ENCODE measurements around the gene PLAC1.

Gene PLAC1

DNA sequence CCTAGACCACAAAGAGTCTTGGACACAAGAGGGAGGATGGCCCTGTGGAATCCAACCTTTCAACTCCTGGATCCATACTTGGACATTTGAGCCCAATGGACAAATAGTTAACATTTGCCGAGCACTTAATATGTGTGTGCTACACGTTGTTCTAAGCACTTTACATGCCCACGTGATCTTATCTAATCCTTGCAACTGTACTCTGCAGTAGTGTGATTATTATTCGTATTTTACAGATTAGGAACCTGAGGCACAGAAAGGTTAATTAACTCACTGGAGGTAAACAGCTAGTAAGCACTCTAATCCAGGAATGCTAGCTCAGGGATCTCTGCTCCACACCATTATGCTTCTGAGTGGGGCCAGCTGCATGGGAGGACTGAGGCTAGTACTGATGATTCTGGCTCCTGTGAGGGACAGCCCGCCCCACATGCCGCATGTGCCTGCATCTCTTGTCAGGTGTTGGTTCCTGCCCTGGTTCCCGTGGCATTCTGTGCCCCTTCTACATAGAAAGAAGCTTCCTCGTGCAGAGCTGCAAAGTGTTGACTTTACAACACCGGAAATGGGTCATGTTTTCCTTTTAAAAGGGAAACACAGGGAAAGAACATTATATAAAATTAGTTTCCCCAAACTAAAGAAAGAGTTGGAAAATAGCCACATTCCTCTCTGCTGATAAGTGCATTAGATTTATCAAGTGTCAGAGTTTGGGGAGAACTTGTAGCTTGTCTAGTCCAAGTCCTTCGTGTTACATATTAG, 34.8 kb downstream of the PLAC1 start:
- H3K27ac ChIP-seq (ENCODE audit: insufficient read depth in 1 of 2, low read depth in 1 of 2, low read length in 2 of 2, poor library complexity in 1 of 2, severe bottlenecking in 2 of 2), result no peak overlapping the region
- 57% methylated on average over 7 of the region's 10 CpGs for WGBS (ENCODE audit: insufficient coverage)
- POLR2A ChIA-PET, result no interaction called here
- H3K27me3 ChIP-seq (replicated peaks in 2 of 5; ENCODE audit: control insufficient read depth in 4 of 5, insufficient read depth in 5 of 5, low read length in 4 of 5), result no peaks in the 10 kb centered on the region
- DNase-seq, result no peak
- H3K9me3 ChIP-seq (ENCODE audit: control extremely low read depth in 1 of 5, control insufficient read depth in 4 of 5, insufficient read depth in 2 of 5, low read depth in 1 of 5, low read length in 4 of 5), result no peaks in the 10 kb centered on the region
- CTCF ChIA-PET, result interaction anchor here (0.9 to 1.0 kb wide), 2 partner anchors 11 to 66 kb away, joined by 3 read pairs; no protein-coding TSS in a partner anchor
- H3K36me3 ChIP-seq (ENCODE audit: control insufficient read depth in 4 of 4, insufficient read depth in 4 of 4, low read length in 3 of 4), result no peaks in the 10 kb centered on the region
- peaks cover 5 to 37% (median 15%) of the 10 kb centered on the region in 4 experiments for H3K4me1 ChIP-seq (ENCODE audit: control extremely low read depth in 1 of 4, control insufficient read depth in 4 of 4, insufficient read depth in 4 of 4, low read length in 3 of 4)
- H3K4me3 ChIP-seq (ENCODE audit: control insufficient read depth in 1 of 7, extremely low read depth in 1 of 7, insufficient read depth in 4 of 7, low read depth in 2 of 7, low read length in 6 of 7), result no peak overlapping the region

- Histone ChIP-seq H3K27me3 (replicated peaks in 2 of 5; ENCODE audit: control insufficient read depth in 4 of 5, insufficient read depth in 5 of 5, low read length in 4 of 5) (no peaks in the 10 kb centered on the region), H3K4me3 (ENCODE audit: control insufficient read depth in 1 of 7, extremely low read depth in 1 of 7, insufficient read depth in 4 of 7, low read depth in 2 of 7, low read length in 6 of 7) (peak overlapping the region in 1 of 7 experiments; percentile 42), H3K4me1 (ENCODE audit: control extremely low read depth in 1 of 4, control insufficient read depth in 4 of 4, insufficient read depth in 4 of 4, low read length in 3 of 4) (peaks cover 5 to 37% (median 15%) of the 10 kb centered on the region in 4 experiments), H3K9me3 (ENCODE audit: control extremely low read depth in 1 of 5, control insufficient read depth in 4 of 5, insufficient read depth in 2 of 5, low read depth in 1 of 5, low read length in 4 of 5) (no peaks in the 10 kb centered on the region), H3K27ac (ENCODE audit: insufficient read depth in 1 of 2, low read depth in 1 of 2, low read length in 2 of 2, poor library complexity in 1 of 2, severe bottlenecking in 2 of 2) (no peak overlapping the region), H3K36me3 (ENCODE audit: control insufficient read depth in 4 of 4, insufficient read depth in 4 of 4, low read length in 3 of 4) (no peaks in the 10 kb centered on the region)
- 64% methylated on average over 2 of the region's 2 CpGs for WGBS (ENCODE audit: insufficient coverage)
- ChIA-PET CTCF (no interaction called here), POLR2A (no interaction called here)
- no peak for DNase-seq
Measured at GRCh38 chrX:134622813-134623185, 35.5 kb downstream of the PLAC1 start.

DNA sequence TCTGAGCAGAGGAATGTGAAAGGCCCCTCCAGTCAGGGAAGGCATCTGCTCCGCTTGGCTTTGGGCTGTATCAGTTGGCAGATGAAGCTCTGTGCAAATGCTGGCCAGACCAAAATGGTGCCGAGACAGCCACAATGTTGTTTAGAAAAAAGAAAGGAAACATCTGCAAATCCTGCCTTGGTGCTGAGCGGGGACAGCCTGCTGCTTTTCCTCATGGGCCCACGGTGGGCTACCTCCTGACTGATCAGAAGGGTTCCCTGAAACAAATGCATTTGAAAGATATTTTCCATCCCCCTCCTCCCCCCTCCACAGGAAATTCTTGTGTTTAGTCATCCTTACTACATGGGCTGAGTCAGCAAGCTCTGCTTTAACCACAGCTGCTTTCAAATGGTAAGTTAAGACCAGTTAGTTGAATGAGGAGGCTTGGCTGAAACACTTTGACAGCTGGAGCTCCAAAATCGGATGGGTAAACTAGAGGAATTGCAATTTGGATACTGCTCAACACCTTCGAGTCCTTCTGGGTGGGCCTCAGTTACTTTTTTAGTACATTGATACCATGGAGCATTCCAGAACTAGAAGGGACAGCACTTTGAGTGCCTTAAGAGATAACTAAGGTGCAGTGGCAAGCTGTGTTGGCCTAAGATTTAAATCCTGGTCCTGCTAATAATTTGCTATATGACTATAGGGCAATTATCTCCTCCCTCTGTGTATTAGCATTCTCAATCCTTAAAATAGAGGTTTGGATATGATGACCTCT, 36.0 kb downstream of the PLAC1 start:
- Histone ChIP-seq H3K27me3 (replicated peaks in 2 of 5; ENCODE audit: control insufficient read depth in 4 of 5, insufficient read depth in 5 of 5, low read length in 4 of 5) (no peaks in the 10 kb centered on the region), H3K4me1 (ENCODE audit: control extremely low read depth in 1 of 4, control insufficient read depth in 4 of 4, insufficient read depth in 4 of 4, low read length in 3 of 4) (peaks cover 5 to 37% (median 15%) of the 10 kb centered on the region in 4 experiments), H3K4me3 (ENCODE audit: control insufficient read depth in 1 of 7, extremely low read depth in 1 of 7, insufficient read depth in 4 of 7, low read depth in 2 of 7, low read length in 6 of 7) (peak overlapping the region in 1 of 7 experiments; percentile 42), H3K36me3 (ENCODE audit: control insufficient read depth in 4 of 4, insufficient read depth in 4 of 4, low read length in 3 of 4) (no peaks in the 10 kb centered on the region), H3K9me3 (ENCODE audit: control extremely low read depth in 1 of 5, control insufficient read depth in 4 of 5, insufficient read depth in 2 of 5, low read depth in 1 of 5, low read length in 4 of 5) (no peaks in the 10 kb centered on the region), H3K27ac (ENCODE audit: insufficient read depth in 1 of 2, low read depth in 1 of 2, low read length in 2 of 2, poor library complexity in 1 of 2, severe bottlenecking in 2 of 2) (peak overlapping the region in 1 of 2 experiments; percentile 35)
- ChIA-PET CTCF (no interaction called here), POLR2A (no interaction called here)
- peak; percentile 84 to 96 (median 94) for DNase-seq
- 37% methylated on average over 6 of the region's 6 CpGs for WGBS (ENCODE audit: insufficient coverage)

GRCh38 chrX:134619838-134620237, 38.4 kb downstream of the PLAC1 start:
- DNase-seq, result no peak
- peaks cover 5 to 27% (median 13%) of the 10 kb centered on the region in 4 experiments for H3K4me1 ChIP-seq (ENCODE audit: control extremely low read depth in 1 of 4, control insufficient read depth in 4 of 4, insufficient read depth in 4 of 4, low read length in 3 of 4)
- WGBS (ENCODE audit: insufficient coverage), result no CpG with 5 or more reads among the region's 1 CpG
- no peaks in the 10 kb centered on the region for H3K9me3 ChIP-seq (ENCODE audit: control extremely low read depth in 1 of 5, control insufficient read depth in 4 of 5, insufficient read depth in 2 of 5, low read depth in 1 of 5, low read length in 4 of 5)
- no peak overlapping the region for H3K4me3 ChIP-seq (ENCODE audit: control insufficient read depth in 1 of 7, extremely low read depth in 1 of 7, insufficient read depth in 4 of 7, low read depth in 2 of 7, low read length in 6 of 7)
- no peaks in the 10 kb centered on the region for H3K36me3 ChIP-seq (ENCODE audit: control insufficient read depth in 4 of 4, insufficient read depth in 4 of 4, low read length in 3 of 4)
- ChIA-PET CTCF (no interaction called here), POLR2A (no interaction called here)
- H3K27ac ChIP-seq (ENCODE audit: insufficient read depth in 1 of 2, low read depth in 1 of 2, low read length in 2 of 2, poor library complexity in 1 of 2, severe bottlenecking in 2 of 2), result no peak overlapping the region
- H3K27me3 ChIP-seq (replicated peaks in 2 of 5; ENCODE audit: control insufficient read depth in 4 of 5, insufficient read depth in 5 of 5, low read length in 4 of 5), result no peaks in the 10 kb centered on the region

DNA sequence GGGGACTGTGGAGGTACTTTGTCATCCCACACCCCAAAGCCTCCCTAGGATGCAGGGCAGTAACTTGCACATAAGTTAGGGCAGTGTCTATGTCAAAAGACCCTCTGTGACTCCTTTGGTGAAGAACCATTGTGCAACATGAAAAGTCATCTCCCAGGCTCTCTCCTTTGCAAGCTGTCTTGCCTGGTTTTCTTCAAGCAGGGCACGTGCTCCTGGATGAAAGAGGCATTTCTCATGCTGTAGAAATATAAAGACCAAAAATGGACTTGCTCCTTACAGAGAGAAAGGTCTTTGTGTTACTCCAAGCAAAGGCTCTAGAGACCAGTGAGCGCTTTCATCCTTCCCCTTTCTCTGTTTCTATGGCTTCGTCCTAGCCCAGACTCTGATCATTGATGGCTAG, 44.9 kb downstream of the PLAC1 start:
- Histone ChIP-seq H3K4me1 (ENCODE audit: control extremely low read depth in 1 of 4, control insufficient read depth in 4 of 4, insufficient read depth in 4 of 4, low read length in 3 of 4) (no peaks in the 10 kb centered on the region), H3K27ac (ENCODE audit: insufficient read depth in 1 of 2, low read depth in 1 of 2, low read length in 2 of 2, poor library complexity in 1 of 2, severe bottlenecking in 2 of 2) (no peak overlapping the region), H3K4me3 (ENCODE audit: control insufficient read depth in 1 of 7, extremely low read depth in 1 of 7, insufficient read depth in 4 of 7, low read depth in 2 of 7, low read length in 6 of 7) (no peak overlapping the region), H3K27me3 (replicated peaks in 2 of 5; ENCODE audit: control insufficient read depth in 4 of 5, insufficient read depth in 5 of 5, low read length in 4 of 5) (no peaks in the 10 kb centered on the region), H3K9me3 (ENCODE audit: control extremely low read depth in 1 of 5, control insufficient read depth in 4 of 5, insufficient read depth in 2 of 5, low read depth in 1 of 5, low read length in 4 of 5) (no peaks in the 10 kb centered on the region), H3K36me3 (ENCODE audit: control insufficient read depth in 4 of 4, insufficient read depth in 4 of 4, low read length in 3 of 4) (no peaks in the 10 kb centered on the region)
- DNase-seq, result no peak
- 70% methylated on average over 3 of the region's 3 CpGs for WGBS (ENCODE audit: insufficient coverage)
- POLR2A ChIA-PET, result no interaction called here
- CTCF ChIA-PET, result no interaction called here

DNA sequence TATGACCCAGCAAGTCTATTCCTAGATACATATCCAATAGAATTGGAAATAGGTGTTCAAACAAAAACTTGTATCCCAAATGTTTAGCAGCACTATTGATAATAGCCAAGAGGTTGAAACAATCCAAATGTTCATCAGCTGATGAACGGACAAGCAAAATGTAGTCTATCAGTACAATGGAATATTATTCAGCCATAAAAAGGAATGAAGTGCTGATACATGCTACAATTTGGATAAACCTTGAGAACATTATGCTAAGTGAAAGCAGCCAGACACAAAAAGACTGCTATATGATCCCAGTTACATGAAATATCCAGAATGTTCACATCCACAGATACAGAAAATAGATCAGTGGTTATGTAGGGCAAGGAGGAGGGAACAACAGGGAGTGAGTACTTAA, 50.1 kb downstream of the PLAC1 start:
- H3K27me3 ChIP-seq (replicated peaks in 2 of 5; ENCODE audit: control insufficient read depth in 4 of 5, insufficient read depth in 5 of 5, low read length in 4 of 5), result no peaks in the 10 kb centered on the region
- 100% methylated on average over 1 of the region's 1 CpG for WGBS (ENCODE audit: insufficient coverage)
- H3K9me3 ChIP-seq (ENCODE audit: control extremely low read depth in 1 of 5, control insufficient read depth in 4 of 5, insufficient read depth in 2 of 5, low read depth in 1 of 5, low read length in 4 of 5), result no peaks in the 10 kb centered on the region
- H3K4me3 ChIP-seq (ENCODE audit: control insufficient read depth in 1 of 7, extremely low read depth in 1 of 7, insufficient read depth in 4 of 7, low read depth in 2 of 7, low read length in 6 of 7), result no peak overlapping the region
- DNase-seq, result no peak
- no peaks in the 10 kb centered on the region for H3K4me1 ChIP-seq (ENCODE audit: control extremely low read depth in 1 of 4, control insufficient read depth in 4 of 4, insufficient read depth in 4 of 4, low read length in 3 of 4)
- no peaks in the 10 kb centered on the region for H3K36me3 ChIP-seq (ENCODE audit: control insufficient read depth in 4 of 4, insufficient read depth in 4 of 4, low read length in 3 of 4)
- ChIA-PET POLR2A (no interaction called here), CTCF (no interaction called here)
- no peak overlapping the region for H3K27ac ChIP-seq (ENCODE audit: insufficient read depth in 1 of 2, low read depth in 1 of 2, low read length in 2 of 2, poor library complexity in 1 of 2, severe bottlenecking in 2 of 2)

DNA sequence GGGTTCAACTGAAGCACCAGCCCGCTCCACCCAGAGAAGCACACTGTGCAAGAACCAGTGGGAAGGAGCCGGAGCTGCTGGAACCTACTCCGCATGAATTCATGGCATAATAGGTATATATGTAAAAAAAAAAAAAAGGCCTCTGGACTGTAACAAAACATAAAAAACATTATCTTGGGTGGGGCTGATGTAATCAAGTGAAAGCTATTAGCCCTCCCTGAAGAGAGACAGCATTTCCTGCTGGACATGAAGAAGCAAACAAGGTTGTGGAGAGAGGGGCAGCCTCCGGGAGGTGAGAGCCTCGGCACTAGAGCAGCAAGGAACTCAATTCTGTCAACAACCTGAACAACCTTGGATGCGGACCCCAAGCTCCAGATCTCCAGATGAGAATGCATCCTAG, 50.7 kb downstream of the PLAC1 start:
- 84% methylated on average over 4 of the region's 6 CpGs for WGBS (ENCODE audit: insufficient coverage)
- Histone ChIP-seq H3K27me3 (replicated peaks in 2 of 5; ENCODE audit: control insufficient read depth in 4 of 5, insufficient read depth in 5 of 5, low read length in 4 of 5) (no peaks in the 10 kb centered on the region), H3K9me3 (ENCODE audit: control extremely low read depth in 1 of 5, control insufficient read depth in 4 of 5, insufficient read depth in 2 of 5, low read depth in 1 of 5, low read length in 4 of 5) (no peaks in the 10 kb centered on the region), H3K4me3 (ENCODE audit: control insufficient read depth in 1 of 7, extremely low read depth in 1 of 7, insufficient read depth in 4 of 7, low read depth in 2 of 7, low read length in 6 of 7) (no peak overlapping the region), H3K27ac (ENCODE audit: insufficient read depth in 1 of 2, low read depth in 1 of 2, low read length in 2 of 2, poor library complexity in 1 of 2, severe bottlenecking in 2 of 2) (no peak overlapping the region), H3K4me1 (ENCODE audit: control extremely low read depth in 1 of 4, control insufficient read depth in 4 of 4, insufficient read depth in 4 of 4, low read length in 3 of 4) (no peaks in the 10 kb centered on the region), H3K36me3 (ENCODE audit: control insufficient read depth in 4 of 4, insufficient read depth in 4 of 4, low read length in 3 of 4) (no peaks in the 10 kb centered on the region)
- ChIA-PET CTCF (no interaction called here), POLR2A (no interaction called here)
- no peak for DNase-seq
